Prostate gland (tissue), 2 donors: ENCODE measurements around the gene KLHDC4. TPM values are rescaled to one million over a fixed set of nuclear protein-coding genes. Genes with fewer than 3 reads are reported as not detected.

ENCODE experiments used
- DNase-seq: peaks from one replicate; pipeline ENCODE4 v3.0.0-alpha.2; 2019; ENCODE audit warnings: low spot score
- H3K27ac ChIP-seq, 2 donors: fragments of 200-600 bp; sonication (generic); 2 replicates each; pipeline ENCODE4 v1.5.1; 2017 to 2019
- H3K27me3 ChIP-seq: fragments of 200-600 bp; sonication (generic); replicated peaks from 2 replicates; pipeline ENCODE4 v1.5.1; 2019; ENCODE audit not compliant: insufficient read depth
- H3K36me3 ChIP-seq, 2 donors: fragments of 200-600 bp; sonication (generic); 1 replicate in 1 of 2; 2 replicates in 1 of 2; pipeline versions ENCODE4 v1.5.1 to v1.8.1; 2017 to 2019
- H3K4me1 ChIP-seq: fragments of 200-600 bp; sonication (generic); replicated peaks from 2 replicates; pipeline ENCODE4 v1.5.1; 2019
- H3K4me3 ChIP-seq, 2 donors: fragments of 200-600 bp; sonication (generic); 2 replicates each; pipeline ENCODE4 v1.5.1; 2017 to 2019
- H3K9me3 ChIP-seq: fragments of 200-600 bp; sonication (generic); 2 replicates; pipeline ENCODE4 v1.5.1; 2017
- POLR2A ChIP-seq: fragments of 450-650 bp; IDR thresholded peaks from one replicate; pipeline ENCODE4 v1.6.1; 2016; ENCODE audit warnings: antibody characterized with exemption, mild to moderate bottlenecking
- POLR2AphosphoS5 ChIP-seq: sonication (generic); formaldehyde crosslinking; IDR thresholded peaks from one replicate; pipeline ENCODE4 v1.6.1; 2017; ENCODE audit warnings: antibody characterized with exemption
- WGBS: methylation state at CpG from one replicate; pipeline ENCODE4 v1.1.5; 2018; 5-methylcytosine and 5-hydroxymethylcytosine counted together
- intact Hi-C: fragments of 100-400 bp; cut with DNase I; formaldehyde crosslinking; loops from one replicate; pipeline ENCODE4 v1.14.2; 2022
- total RNA-seq, 2 donors: library from RNA; depleted of rRNA; stranded (reverse); fragments of >200 nt; gene quantifications; one replicate each; pipeline ENCODE4 v1.1.0, GENCODE V29; 2016
- TF ChIP-seq, protein P1 (sequence below), 4 experiments: fragments of 200-600 bp in 2 of 4; fragments of 450-650 bp in 2 of 4; sonication (generic) in 2 of 4; IDR thresholded peaks; 1 replicate in 3 of 4; 2 replicates in 1 of 4; pipeline ENCODE4 v1.5.1; 2016 to 2019; ENCODE audit warnings: antibody characterized with exemption in 4 of 4, mild to moderate bottlenecking in 2 of 4, moderate library complexity in 2 of 4

The KLHDC4 gene
- total RNA-seq, 2 donors from 2014 or later, result 28.2 to 56.4 TPM

DNA sequence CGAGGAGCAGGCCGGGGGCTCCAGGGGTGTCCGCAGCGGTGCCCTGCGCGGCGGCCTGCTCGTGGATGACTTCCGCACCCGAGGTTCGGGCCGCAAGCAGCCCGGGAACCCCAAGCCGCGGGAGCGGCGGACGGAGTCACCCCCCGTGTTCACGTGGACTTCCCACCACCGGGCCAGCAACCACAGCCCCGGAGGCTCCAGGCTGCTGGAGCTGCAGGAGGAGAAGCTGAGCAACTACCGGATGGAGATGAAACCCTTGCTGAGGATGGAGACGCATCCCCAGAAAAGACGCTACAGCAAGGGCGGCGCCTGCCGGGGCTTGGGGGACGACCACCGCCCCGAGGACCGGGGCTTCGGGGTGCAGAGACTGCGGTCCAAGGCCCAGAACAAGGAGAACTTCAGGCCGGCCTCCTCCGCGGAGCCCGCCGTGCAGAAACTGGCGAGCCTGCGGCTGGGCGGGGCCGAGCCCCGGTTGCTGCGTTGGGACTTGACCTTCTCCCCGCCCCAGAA, 75.8 kb downstream of the KLHDC4 start:
- Histone ChIP-seq H3K27me3 (peaks cover 2% of the 10 kb centered on the region), H3K9me3 (no peaks in the 10 kb centered on the region), H3K36me3 (no peaks in the 10 kb centered on the region), H3K27ac (no peak overlapping the region), H3K4me1 (no peaks in the 10 kb centered on the region), H3K4me3 (no peak overlapping the region)
- no peak for DNase-seq
- no peak for TF ChIP-seq POLR2A
- TF ChIP-seq POLR2AphosphoS5, result no peak
- TF ChIP-seq, protein P1, sequence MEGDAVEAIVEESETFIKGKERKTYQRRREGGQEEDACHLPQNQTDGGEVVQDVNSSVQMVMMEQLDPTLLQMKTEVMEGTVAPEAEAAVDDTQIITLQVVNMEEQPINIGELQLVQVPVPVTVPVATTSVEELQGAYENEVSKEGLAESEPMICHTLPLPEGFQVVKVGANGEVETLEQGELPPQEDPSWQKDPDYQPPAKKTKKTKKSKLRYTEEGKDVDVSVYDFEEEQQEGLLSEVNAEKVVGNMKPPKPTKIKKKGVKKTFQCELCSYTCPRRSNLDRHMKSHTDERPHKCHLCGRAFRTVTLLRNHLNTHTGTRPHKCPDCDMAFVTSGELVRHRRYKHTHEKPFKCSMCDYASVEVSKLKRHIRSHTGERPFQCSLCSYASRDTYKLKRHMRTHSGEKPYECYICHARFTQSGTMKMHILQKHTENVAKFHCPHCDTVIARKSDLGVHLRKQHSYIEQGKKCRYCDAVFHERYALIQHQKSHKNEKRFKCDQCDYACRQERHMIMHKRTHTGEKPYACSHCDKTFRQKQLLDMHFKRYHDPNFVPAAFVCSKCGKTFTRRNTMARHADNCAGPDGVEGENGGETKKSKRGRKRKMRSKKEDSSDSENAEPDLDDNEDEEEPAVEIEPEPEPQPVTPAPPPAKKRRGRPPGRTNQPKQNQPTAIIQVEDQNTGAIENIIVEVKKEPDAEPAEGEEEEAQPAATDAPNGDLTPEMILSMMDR (IDR thresholded peaks at IDR 0.05), result no peak
- intact Hi-C loops, result no loop called here
- WGBS, result 89% methylated on average over 42 of the region's 46 CpGs

DNA sequence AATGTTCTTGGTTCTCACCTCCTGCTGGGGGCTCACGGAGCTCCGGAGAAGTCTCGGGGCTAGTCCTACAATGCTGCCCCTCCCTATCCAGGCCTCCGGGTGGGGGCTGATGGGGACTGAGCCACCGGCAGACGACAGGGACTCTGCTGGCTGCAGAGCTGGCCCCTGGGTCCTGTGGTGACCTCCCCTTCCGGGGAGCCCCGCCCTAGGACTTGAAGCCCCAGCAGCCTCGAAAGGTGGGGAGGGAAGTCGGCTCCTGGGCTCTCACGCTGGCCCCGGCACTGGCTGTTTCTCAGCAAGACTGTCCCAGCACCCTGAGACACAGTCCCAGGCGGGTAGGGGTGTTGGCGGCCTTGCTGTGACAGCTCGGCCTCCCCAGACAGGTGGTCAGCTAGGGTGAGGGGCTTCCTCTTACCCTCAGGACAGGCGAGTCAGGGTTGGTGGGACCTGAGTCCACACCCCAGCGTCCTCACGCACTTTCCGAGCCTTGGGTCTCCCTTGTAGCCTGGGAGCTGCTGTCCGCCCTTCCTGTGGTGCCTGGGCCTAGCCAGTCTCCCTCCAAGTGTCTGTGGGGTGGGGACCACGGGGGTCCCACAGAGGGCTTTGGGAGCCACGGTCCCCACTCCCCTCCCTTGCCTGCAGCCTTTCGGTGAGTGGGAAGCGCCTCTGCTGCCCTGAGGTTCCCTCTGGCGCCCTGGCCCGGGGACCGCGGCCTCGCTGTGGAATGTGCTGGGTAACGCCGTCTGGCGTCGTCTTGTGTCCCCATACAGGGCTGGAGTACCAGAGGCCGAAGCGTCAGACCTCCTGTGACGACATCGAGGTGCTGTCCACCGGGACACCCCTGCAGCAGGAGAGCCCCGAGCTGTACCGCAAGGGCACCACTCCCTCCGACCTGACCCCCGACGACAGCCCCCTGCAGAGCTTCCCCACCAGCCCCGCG, 76.6 kb downstream of the KLHDC4 start:
- WGBS, result 86% methylated on average over 37 of the region's 45 CpGs
- H3K27ac ChIP-seq, result no peak overlapping the region
- H3K4me1 ChIP-seq, result no peaks in the 10 kb centered on the region
- no peaks in the 10 kb centered on the region for H3K36me3 ChIP-seq
- TF ChIP-seq, protein P1 (IDR thresholded peaks at IDR 0.05), result no peak
- no peak for DNase-seq
- H3K27me3 ChIP-seq, result peaks cover 2% of the 10 kb centered on the region
- intact Hi-C loops, result no loop called here
- H3K9me3 ChIP-seq, result no peaks in the 10 kb centered on the region
- H3K4me3 ChIP-seq, result no peak overlapping the region

DNA sequence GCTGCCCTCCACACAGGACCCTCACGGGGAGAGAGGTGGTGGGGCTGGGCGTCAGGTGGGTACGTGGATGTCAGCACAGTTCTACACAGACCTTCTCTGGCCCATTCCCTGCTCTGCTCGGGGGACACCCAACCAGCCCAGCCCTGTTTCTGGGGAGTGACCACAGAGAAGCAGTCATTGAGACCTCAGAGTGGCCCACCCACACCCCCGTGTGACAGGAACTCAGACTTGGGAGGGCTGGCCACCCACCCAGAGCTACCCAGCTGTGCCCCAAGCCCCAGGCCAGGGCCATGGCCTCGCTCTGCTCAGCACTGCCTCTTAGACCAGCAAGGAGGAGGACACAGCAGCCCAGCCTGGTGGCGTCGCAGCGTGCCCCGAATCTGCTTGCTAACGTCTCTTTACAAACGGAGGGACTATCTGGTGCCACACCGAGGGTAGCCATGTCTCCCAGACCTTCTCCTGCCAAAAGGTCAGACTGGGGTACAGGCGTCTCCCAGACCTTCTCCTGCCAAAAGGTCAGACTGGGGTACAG, 77.7 kb downstream of the KLHDC4 start:
- DNase-seq, result no peak
- peaks cover 6% of the 10 kb centered on the region for H3K27me3 ChIP-seq

DNA sequence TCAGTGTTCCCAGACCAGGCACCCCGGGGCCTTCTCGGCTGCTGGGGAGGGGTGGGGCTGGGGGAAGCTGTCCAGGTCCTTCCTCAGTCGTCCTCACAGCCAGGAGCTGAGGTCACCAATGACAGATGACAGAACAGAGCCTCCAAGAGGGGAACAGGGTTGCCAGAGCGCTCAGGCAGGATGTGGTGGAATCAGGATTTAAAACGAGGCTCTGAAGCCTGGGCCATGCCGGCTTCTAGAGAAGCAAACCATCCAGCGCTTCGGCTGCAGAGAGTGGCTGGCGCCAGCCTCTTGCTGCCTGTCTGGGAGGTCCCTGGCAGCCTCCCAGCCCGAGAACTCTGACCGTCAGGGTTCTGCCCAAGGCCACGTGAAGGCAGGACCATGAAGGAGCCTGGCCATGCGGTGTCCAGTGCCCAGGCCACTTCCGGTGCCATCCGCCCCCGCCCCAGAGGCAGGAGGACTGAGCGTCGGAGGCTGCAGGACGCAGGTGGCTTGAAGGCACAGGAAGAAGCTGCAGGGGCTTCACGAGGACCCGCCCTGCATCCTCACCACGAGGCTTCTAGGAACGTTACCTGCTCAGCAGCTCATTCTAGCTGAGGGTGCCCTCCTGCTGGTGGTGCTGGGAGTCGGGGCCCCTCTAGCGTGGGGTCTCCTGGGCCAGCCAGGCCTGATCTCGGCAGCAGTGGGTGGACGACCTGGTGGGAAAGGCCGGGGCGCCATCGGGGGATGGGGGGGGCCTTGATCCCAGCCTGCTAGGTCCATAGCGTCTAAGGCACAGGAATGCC, 78.5 kb downstream of the KLHDC4 start:
- DNase-seq, result no peak
- H3K27ac ChIP-seq, result no peak overlapping the region
- no peaks in the 10 kb centered on the region for H3K36me3 ChIP-seq
- no peaks in the 10 kb centered on the region for H3K9me3 ChIP-seq
- H3K4me3 ChIP-seq, result no peak overlapping the region
- H3K27me3 ChIP-seq, result peaks cover 6% of the 10 kb centered on the region
- TF ChIP-seq POLR2A (no peak), POLR2AphosphoS5 (no peak)
- TF ChIP-seq, protein P1 (IDR thresholded peaks at IDR 0.05), result no peak
- intact Hi-C loops, result no loop called here
- H3K4me1 ChIP-seq, result no peaks in the 10 kb centered on the region
- WGBS, result 58% methylated on average over 31 of the region's 31 CpGs

More for the DNA sequence above, 77.7 kb downstream of the KLHDC4 start:
- no peak for TF ChIP-seq POLR2AphosphoS5
- no peak for TF ChIP-seq POLR2A
- WGBS, result 85% methylated on average over 11 of the region's 14 CpGs
- Histone ChIP-seq H3K4me3 (no peak overlapping the region), H3K36me3 (no peaks in the 10 kb centered on the region), H3K9me3 (no peaks in the 10 kb centered on the region), H3K4me1 (no peaks in the 10 kb centered on the region), H3K27ac (no peak overlapping the region)
- intact Hi-C loops, result no loop called here

DNA sequence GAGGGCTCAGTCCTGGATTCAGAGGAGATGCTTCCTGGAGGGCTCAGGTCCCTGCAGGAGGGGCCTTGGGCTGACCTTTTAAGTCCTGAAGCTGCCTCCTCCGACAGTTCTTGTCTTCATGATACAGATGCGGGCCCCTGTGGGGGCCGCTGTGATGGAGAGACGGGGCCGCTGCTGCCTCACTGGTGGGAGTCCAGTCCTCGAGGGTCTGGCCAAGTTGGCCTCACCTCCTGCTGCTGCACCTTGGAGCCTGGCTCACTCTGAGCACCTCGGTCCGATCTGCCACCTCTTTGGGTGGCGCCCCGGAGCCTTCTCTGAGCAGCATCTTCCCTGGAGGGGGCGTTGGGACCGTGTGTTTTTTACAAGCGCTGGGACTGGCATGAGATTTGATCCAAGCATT, 79.1 kb downstream of the KLHDC4 start:
- Histone ChIP-seq H3K4me3 (no peak overlapping the region), H3K27me3 (peaks cover 6% of the 10 kb centered on the region), H3K9me3 (no peaks in the 10 kb centered on the region), H3K27ac (no peak overlapping the region), H3K4me1 (no peaks in the 10 kb centered on the region), H3K36me3 (no peaks in the 10 kb centered on the region)
- DNase-seq, result no peak
- 69% methylated on average over 13 of the region's 13 CpGs for WGBS
- intact Hi-C loops, result no loop called here
- TF ChIP-seq POLR2AphosphoS5 (no peak), POLR2A (no peak)
- TF ChIP-seq, protein P1 (IDR thresholded peaks at IDR 0.05), result no peak
